Thyroid gland (tissue), 4 donors: ENCODE results near the gene HSD11B2.

Experiments
- POLR2A ChIP-seq, 2 donors: fragments of 450-650 bp; IDR thresholded peaks; one replicate each; pipeline ENCODE4 v1.6.1; 2017; ENCODE audit warnings: antibody characterized with exemption in 2 of 2, mild to moderate bottlenecking in 2 of 2, moderate library complexity in 1 of 2
- TF ChIP-seq, protein P1 (sequence below), 6 experiments: fragments of 200-600 bp in 3 of 6; fragments of 450-650 bp in 3 of 6; sonication (generic) in 3 of 6; IDR thresholded peaks; one replicate each; pipeline ENCODE4 v1.5.1; 2016 to 2019; ENCODE audit warnings: antibody characterized with exemption in 6 of 6, mild to moderate bottlenecking in 2 of 6, inconsistent platforms in 1 of 6, moderate library complexity in 1 of 6

DNA sequence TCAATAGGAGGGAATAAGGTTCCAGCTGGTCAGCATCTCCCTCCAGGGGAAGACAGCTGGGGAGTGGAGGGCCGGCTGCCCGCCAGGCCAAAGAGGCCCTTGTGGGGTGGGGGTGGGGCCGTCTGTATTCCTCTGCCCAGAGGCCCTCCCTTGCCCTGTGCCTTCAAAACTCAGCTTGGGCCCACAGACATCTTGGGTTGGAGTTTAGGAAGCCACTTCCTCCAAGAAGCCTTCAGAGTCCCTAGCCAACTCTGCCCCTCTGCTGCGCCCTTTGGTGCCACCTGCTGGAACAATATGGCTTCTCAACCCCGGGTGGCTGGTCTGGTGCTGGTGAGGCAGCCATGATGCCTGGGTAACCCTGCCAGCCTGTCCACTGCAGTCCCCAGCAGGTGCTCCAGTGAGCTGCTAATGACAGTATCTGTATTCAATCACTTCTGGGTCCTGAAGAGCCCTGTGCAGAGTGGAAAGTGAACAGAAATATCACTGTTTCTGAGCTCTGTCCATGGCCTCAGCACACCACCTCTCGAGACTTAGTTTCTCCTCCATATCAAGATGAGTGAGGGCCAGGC lies 16.7 kb downstream of the HSD11B2 start:
- TF ChIP-seq, protein P1, sequence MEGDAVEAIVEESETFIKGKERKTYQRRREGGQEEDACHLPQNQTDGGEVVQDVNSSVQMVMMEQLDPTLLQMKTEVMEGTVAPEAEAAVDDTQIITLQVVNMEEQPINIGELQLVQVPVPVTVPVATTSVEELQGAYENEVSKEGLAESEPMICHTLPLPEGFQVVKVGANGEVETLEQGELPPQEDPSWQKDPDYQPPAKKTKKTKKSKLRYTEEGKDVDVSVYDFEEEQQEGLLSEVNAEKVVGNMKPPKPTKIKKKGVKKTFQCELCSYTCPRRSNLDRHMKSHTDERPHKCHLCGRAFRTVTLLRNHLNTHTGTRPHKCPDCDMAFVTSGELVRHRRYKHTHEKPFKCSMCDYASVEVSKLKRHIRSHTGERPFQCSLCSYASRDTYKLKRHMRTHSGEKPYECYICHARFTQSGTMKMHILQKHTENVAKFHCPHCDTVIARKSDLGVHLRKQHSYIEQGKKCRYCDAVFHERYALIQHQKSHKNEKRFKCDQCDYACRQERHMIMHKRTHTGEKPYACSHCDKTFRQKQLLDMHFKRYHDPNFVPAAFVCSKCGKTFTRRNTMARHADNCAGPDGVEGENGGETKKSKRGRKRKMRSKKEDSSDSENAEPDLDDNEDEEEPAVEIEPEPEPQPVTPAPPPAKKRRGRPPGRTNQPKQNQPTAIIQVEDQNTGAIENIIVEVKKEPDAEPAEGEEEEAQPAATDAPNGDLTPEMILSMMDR (IDR thresholded peaks at IDR 0.05): peak in 3 of 6 experiments; percentile 14 to 33 (median 33)
- TF ChIP-seq POLR2A (IDR thresholded peaks at IDR 0.05): no peak
